Mononuclear cell (primary cell): Measurements from ENCODE around the gene GOLGA8R. TPM values are rescaled to one million over a fixed set of nuclear protein-coding genes. Genes with fewer than 3 reads are reported as not detected.
"Not testable (repeated sequence)": the region's sequence is repeated elsewhere in the genome, so short reads cannot be mapped to it uniquely, and the experiment has no call there.

Experiments used
- H3K27me3 ChIP-seq: 2 replicates; pipeline ENCODE4 v1.6.0; 2011; ENCODE audit warnings: low read length, control low read depth; ENCODE audit not compliant: insufficient read depth
- H3K4me1 ChIP-seq: 2 replicates; pipeline ENCODE4 v1.5.1; 2011; ENCODE audit warnings: mild to moderate bottlenecking, low read length, control low read depth; ENCODE audit not compliant: insufficient read depth
- H3K4me3 ChIP-seq: 2 replicates; pipeline ENCODE4 v1.5.1; 2011; ENCODE audit warnings: mild to moderate bottlenecking, low read length, moderate library complexity
- H3K9me3 ChIP-seq: 2 replicates; pipeline ENCODE4 v1.5.1; 2011; ENCODE audit warnings: low read depth, mild to moderate bottlenecking, control low read depth, low read length
- total RNA-seq: library from RNA; depleted of rRNA; stranded (reverse); fragments of >200 nt; gene quantifications from one replicate; pipeline ENCODE4 v1.2.3, GENCODE V29; 2012

The GOLGA8R gene
- total RNA-seq, 1 donor = 2.2 TPM

DNA sequence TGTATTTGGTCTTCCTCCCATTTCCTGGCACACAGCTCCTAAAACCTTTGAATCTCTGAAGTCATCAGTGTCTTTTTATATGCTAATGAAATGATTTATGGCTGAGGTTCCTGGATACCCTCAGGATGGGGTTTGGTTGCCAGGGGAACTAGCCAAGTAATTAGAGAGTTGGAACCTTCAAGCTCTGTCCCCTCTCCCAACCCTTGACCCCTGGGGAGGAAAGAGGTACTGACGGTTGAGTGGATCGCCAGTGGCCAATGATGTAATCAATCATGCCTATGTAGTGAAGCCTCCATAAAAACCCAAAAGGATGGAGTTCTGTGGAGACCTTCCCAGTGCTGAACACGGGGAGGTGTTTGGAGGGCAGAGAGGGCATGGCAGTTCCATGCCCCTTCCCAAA lies 45.8 kb downstream of the GOLGA8R start:
- not testable (repeated sequence) for H3K4me3 ChIP-seq, H3K9me3 ChIP-seq, H3K4me1 ChIP-seq, H3K27me3 ChIP-seq

DNA sequence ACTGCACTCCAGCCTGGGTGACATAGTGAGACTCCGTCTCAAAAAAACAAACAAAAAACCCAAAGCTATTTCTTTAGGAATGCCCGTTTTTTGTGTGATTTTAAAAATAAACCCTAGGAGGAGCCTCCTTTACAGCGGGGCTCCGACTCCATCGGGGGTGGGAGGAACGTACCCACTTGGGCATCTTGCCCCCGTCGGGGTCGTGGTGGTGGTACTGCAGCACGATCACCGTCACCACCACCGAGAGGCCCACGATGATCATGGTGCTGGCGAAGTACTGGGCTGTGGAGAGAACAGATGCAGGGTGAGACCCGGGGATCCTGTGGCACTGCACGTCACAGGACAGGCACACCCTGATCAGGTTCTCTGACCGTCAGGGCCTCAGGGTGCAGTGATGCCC lies 46.8 kb downstream of the GOLGA8R start:
- H3K9me3 ChIP-seq, H3K4me1 ChIP-seq, H3K27me3 ChIP-seq, H3K4me3 ChIP-seq: not testable (repeated sequence)

DNA sequence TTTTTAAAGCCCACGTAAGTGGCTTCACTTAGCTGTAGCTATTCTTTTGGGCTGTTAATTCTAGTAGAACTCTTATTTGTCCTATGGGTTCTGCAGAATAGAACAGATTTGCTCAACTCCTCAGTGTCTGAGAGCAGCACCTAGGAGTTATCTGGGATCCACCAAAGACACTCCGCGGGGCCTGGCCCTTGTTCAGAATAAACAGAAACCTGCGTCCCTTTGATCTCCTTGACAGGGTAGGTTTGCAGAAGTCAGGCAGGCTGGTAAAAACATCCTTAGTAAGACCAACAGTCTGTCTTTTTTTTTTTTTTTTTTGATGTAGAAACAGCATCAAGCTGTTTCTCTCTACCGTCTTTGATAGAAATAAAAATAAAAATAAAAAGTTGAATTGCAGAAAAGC lies 52.7 kb downstream of the GOLGA8R start:
- not testable (repeated sequence) for H3K4me3 ChIP-seq

DNA sequence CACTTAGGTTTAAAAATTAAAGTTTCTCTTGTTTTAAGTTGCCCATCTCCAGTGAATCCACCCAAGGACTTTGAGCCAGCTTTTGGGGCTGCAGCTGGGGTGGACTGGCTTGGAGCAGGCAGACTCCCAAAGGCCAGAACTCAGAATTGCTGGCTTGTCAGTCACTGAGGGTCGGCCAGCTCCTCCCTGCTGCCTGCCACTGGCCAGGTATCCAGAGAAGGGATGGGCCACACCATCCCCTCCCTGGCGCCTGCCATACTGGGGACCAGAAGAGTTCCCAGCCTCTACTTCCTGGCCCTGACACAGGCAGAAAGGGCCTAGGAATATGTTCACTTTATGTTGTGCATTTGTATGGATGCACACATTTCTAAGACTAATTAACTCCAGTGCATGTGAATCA lies 53.1 kb downstream of the GOLGA8R start:
- not testable (repeated sequence) for H3K4me3 ChIP-seq, H3K9me3 ChIP-seq, H3K4me1 ChIP-seq

More for the DNA sequence above, 52.7 kb downstream of the GOLGA8R start:
- not testable (repeated sequence) for H3K9me3 ChIP-seq, H3K4me1 ChIP-seq, H3K27me3 ChIP-seq

DNA sequence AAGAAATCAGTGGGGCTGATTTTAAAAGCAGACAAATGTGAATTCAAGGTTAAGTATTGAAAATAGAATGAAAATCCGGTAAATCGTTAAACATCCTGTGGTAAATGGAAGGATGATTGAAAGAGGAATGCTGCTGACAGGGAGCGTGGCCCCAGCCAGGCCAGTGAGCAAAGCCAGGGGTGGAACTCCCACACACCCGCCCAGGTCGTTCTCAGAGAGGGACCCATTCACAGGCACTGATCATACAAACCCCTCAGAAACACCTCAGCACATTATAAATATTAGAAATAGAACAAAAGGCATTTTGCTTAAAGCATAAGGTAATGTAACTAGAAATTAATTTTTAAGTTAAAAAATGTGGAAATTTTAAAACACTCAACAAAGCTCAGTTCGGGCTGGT lies 59.0 kb downstream of the GOLGA8R start:
- H3K4me3 ChIP-seq, H3K27me3 ChIP-seq, H3K4me1 ChIP-seq, H3K9me3 ChIP-seq: not testable (repeated sequence)

More for the DNA sequence above, 53.1 kb downstream of the GOLGA8R start:
- H3K27me3 ChIP-seq = not testable (repeated sequence)

Other genes starting within 250 kb of the GOLGA8R start
- gene CHRFAM7A, start 20.7 kb downstream of the GOLGA8R start, total RNA-seq = 5.1 TPM
- gene GOLGA8Q, start 137.8 kb upstream of the GOLGA8R start, total RNA-seq = 1.8 TPM
- 0.21 TPM for gene GOLGA8H, start 189.8 kb upstream of the GOLGA8R start, total RNA-seq